Measurements from ENCODE around the gene NDUFC2.

The NDUFC2 gene

DNA sequence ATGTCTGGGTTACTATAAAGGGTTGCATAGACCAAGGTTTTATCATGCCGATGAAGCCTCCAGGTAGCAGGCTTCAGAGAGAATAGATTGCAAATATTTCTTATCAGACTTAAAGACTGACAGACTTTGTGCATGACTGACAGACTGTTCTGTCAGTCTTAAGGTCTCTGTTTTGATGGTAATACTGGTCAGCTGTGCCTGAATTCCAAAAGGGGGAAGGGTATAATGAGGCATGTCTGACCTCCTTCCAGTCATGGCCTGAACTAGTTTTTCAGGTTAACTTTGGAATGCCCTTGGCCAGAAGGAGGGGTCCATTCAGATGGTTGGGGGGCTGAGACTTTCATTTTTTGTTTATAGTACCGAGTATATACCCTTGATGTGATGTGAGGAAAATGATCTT lies 51.9 kb downstream of the NDUFC2 start:
- TF ChIP-seq CTCF (IDR thresholded peaks at IDR 0.05; ENCODE audit: insufficient read depth, low read depth, low read length, missing control alignments): no peak
- no peak for DNase-seq (ENCODE audit: low read depth)
- H3K4me3 ChIP-seq (ENCODE audit: low read length): no peak overlapping the region

DNA sequence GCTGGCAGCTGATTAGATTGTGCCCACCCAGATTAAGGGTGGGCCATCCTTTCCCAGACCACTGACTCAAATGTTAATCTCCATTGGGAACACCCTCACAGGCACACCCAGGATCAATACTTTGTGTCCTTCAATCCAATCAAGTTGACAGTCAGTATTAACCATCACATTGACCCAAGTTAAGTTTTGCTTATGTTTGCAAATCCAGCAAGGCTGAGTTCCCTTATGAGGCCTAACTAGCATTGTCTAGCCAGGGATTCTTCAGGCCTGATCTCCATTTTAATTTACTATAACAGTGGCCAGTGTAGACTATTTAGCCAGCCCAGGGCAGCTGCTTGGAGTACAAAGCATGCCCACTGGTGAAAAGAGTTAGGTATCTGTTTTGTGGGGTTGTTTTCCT lies 54.3 kb downstream of the NDUFC2 start:
- no peak overlapping the region for H3K4me3 ChIP-seq (ENCODE audit: low read length)
- no peak for TF ChIP-seq CTCF (IDR thresholded peaks at IDR 0.05; ENCODE audit: insufficient read depth, low read depth, low read length, missing control alignments)
- DNase-seq (ENCODE audit: low read depth): no peak

- H3K4me3 ChIP-seq (ENCODE audit: low read length): peak overlapping the region; percentile 48
- DNase-seq (ENCODE audit: low read depth): no peak
- no peak for TF ChIP-seq CTCF (IDR thresholded peaks at IDR 0.05; ENCODE audit: insufficient read depth, low read depth, low read length, missing control alignments)
Measured at GRCh38 chr11:78023426-78023825, 56.2 kb downstream of the NDUFC2 start.

GRCh38 chr11:78022397-78023396 lies 57.0 kb downstream of the NDUFC2 start, which contains the start of gene KCTD14:
Gene KCTD14, minus strand, starts transcription at chr11:78023276. Its CDS starts 27 bp downstream, at chr11:78023249.
- TF ChIP-seq CTCF (IDR thresholded peaks at IDR 0.05; ENCODE audit: insufficient read depth, low read depth, low read length, missing control alignments): no peak
- H3K4me3 ChIP-seq (ENCODE audit: low read length): peak within 1 kb of the TSS; percentile 48
- DNase-seq (ENCODE audit: low read depth): peak; percentile 29

DNA sequence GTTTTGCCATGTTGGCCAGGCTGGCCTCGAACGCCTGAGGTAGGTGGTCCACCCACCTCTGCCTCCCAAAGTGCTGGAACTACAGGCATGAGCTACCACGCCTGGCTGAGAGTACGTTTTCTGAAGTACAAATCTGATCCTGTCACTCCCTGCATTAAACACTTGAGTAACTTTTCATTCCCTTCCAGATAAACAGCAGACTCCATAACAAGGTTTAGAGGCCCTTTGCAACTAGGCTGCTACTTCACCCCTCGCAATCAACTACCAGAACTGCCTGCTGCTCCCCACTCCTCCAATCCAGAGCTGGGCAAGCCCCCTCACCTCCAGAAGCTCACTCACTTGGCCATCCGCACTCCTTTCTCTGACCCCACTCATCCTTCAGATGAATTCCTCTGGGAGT lies 58.1 kb downstream of the NDUFC2 start:
- H3K4me3 ChIP-seq (ENCODE audit: low read length): no peak overlapping the region
- no peak for TF ChIP-seq CTCF (IDR thresholded peaks at IDR 0.05; ENCODE audit: insufficient read depth, low read depth, low read length, missing control alignments)
- no peak for DNase-seq (ENCODE audit: low read depth)

- no peak for DNase-seq (ENCODE audit: low read depth)
- TF ChIP-seq CTCF (IDR thresholded peaks at IDR 0.05; ENCODE audit: insufficient read depth, low read depth, low read length, missing control alignments): no peak
- H3K4me3 ChIP-seq (ENCODE audit: low read length): no peak overlapping the region
Measured at GRCh38 chr11:78020246-78020645, 59.4 kb downstream of the NDUFC2 start.
